ENCODE measurements around the gene MAOB.

The MAOB gene

GRCh38 chrX:43898406-43899035, 16.3 kb upstream of the MAOB start:
- TF ChIP-seq CTCF (IDR thresholded peaks at IDR 0.05; ENCODE audit: unreplicated experiment in 3 of 3) = no peak
- H3K9me3 Mint-ChIP-seq = no peaks in the 10 kb centered on the region
- no peak overlapping the region for H3K4me3 Mint-ChIP-seq
- H3K27ac Mint-ChIP-seq = no peak overlapping the region
- H3K27me3 Mint-ChIP-seq (ENCODE audit: low read depth) = no peaks in the 10 kb centered on the region
- no peaks in the 10 kb centered on the region for H3K36me3 Mint-ChIP-seq (ENCODE audit: low read depth)
- H3K4me1 Mint-ChIP-seq = no peaks in the 10 kb centered on the region

- no peaks in the 10 kb centered on the region for H3K9me3 Mint-ChIP-seq
- no peak overlapping the region for H3K27ac Mint-ChIP-seq
- no peaks in the 10 kb centered on the region for H3K4me1 Mint-ChIP-seq
- H3K27me3 Mint-ChIP-seq (ENCODE audit: low read depth) = no peaks in the 10 kb centered on the region
- no peaks in the 10 kb centered on the region for H3K36me3 Mint-ChIP-seq (ENCODE audit: low read depth)
- no peak for TF ChIP-seq CTCF (IDR thresholded peaks at IDR 0.05; ENCODE audit: unreplicated experiment in 3 of 3)
- H3K4me3 Mint-ChIP-seq = no peak overlapping the region
Observed at GRCh38 chrX:43897290-43897689, 15.0 kb upstream of the MAOB start.

GRCh38 chrX:43892336-43892870, 10.2 kb upstream of the MAOB start:
- Mint-ChIP-seq H3K36me3 (ENCODE audit: low read depth) (no peaks in the 10 kb centered on the region), H3K4me3 (no peak overlapping the region), H3K4me1 (no peaks in the 10 kb centered on the region), H3K27me3 (ENCODE audit: low read depth) (no peaks in the 10 kb centered on the region), H3K9me3 (peaks cover 6% of the 10 kb centered on the region), H3K27ac (no peak overlapping the region)
- TF ChIP-seq CTCF (IDR thresholded peaks at IDR 0.05; ENCODE audit: unreplicated experiment in 3 of 3) = no peak

- Mint-ChIP-seq H3K36me3 (ENCODE audit: low read depth) (no peaks in the 10 kb centered on the region), H3K9me3 (peaks cover 8% of the 10 kb centered on the region), H3K4me1 (no peaks in the 10 kb centered on the region), H3K27me3 (ENCODE audit: low read depth) (peaks cover 3% of the 10 kb centered on the region), H3K4me3 (no peak overlapping the region), H3K27ac (no peak overlapping the region)
- no peak for TF ChIP-seq CTCF (IDR thresholded peaks at IDR 0.05; ENCODE audit: unreplicated experiment in 3 of 3)
Observed at GRCh38 chrX:43885617-43886016, 3.4 kb upstream of the MAOB start.

GRCh38 chrX:43881410-43882293, 598 bp downstream of the MAOB start:
- Mint-ChIP-seq H3K4me3 (peak overlapping the region in 2 of 3 experiments; percentile 37 to 44), H3K36me3 (ENCODE audit: low read depth) (no peaks in the 10 kb centered on the region), H3K27me3 (ENCODE audit: low read depth) (peaks cover 3% of the 10 kb centered on the region), H3K27ac (no peak overlapping the region), H3K9me3 (peaks cover 2% of the 10 kb centered on the region), H3K4me1 (peaks cover 14% of the 10 kb centered on the region)
- no peak for TF ChIP-seq CTCF (IDR thresholded peaks at IDR 0.05; ENCODE audit: unreplicated experiment in 3 of 3)

Data from nephron (organoid).